ENCODE results near the gene DHX35.

DHX35 gene

GRCh38 chr20:38931984-38932383 is 30.2 kb upstream of the DHX35 start:
- no peak overlapping the region for H3K4me3 ChIP-seq (replicated peaks; ENCODE audit: low read depth, low read length)
- DNase-seq (ENCODE audit: extremely low read depth, low read depth) = no peak
- TF ChIP-seq, protein P1, sequence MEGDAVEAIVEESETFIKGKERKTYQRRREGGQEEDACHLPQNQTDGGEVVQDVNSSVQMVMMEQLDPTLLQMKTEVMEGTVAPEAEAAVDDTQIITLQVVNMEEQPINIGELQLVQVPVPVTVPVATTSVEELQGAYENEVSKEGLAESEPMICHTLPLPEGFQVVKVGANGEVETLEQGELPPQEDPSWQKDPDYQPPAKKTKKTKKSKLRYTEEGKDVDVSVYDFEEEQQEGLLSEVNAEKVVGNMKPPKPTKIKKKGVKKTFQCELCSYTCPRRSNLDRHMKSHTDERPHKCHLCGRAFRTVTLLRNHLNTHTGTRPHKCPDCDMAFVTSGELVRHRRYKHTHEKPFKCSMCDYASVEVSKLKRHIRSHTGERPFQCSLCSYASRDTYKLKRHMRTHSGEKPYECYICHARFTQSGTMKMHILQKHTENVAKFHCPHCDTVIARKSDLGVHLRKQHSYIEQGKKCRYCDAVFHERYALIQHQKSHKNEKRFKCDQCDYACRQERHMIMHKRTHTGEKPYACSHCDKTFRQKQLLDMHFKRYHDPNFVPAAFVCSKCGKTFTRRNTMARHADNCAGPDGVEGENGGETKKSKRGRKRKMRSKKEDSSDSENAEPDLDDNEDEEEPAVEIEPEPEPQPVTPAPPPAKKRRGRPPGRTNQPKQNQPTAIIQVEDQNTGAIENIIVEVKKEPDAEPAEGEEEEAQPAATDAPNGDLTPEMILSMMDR (IDR thresholded peaks at IDR 0.05; ENCODE audit: low read depth, low read length, missing control alignments) = no peak

GRCh38 chr20:38932457-38933120 is 29.6 kb upstream of the DHX35 start:
- no peak overlapping the region for H3K4me3 ChIP-seq (replicated peaks; ENCODE audit: low read depth, low read length)
- no peak for DNase-seq (ENCODE audit: extremely low read depth, low read depth)
- TF ChIP-seq, protein P1 (IDR thresholded peaks at IDR 0.05; ENCODE audit: low read depth, low read length, missing control alignments) = no peak

- no peak for DNase-seq (ENCODE audit: extremely low read depth, low read depth)
- TF ChIP-seq, protein P1 (IDR thresholded peaks at IDR 0.05; ENCODE audit: low read depth, low read length, missing control alignments) = no peak
- no peak overlapping the region for H3K4me3 ChIP-seq (replicated peaks; ENCODE audit: low read depth, low read length)
Observed at GRCh38 chr20:38934530-38934929, 27.6 kb upstream of the DHX35 start.

GRCh38 chr20:38935285-38935684 is 26.9 kb upstream of the DHX35 start:
- no peak overlapping the region for H3K4me3 ChIP-seq (replicated peaks; ENCODE audit: low read depth, low read length)
- no peak for DNase-seq (ENCODE audit: extremely low read depth, low read depth)
- TF ChIP-seq, protein P1 (IDR thresholded peaks at IDR 0.05; ENCODE audit: low read depth, low read length, missing control alignments) = peak; percentile 20

DNA sequence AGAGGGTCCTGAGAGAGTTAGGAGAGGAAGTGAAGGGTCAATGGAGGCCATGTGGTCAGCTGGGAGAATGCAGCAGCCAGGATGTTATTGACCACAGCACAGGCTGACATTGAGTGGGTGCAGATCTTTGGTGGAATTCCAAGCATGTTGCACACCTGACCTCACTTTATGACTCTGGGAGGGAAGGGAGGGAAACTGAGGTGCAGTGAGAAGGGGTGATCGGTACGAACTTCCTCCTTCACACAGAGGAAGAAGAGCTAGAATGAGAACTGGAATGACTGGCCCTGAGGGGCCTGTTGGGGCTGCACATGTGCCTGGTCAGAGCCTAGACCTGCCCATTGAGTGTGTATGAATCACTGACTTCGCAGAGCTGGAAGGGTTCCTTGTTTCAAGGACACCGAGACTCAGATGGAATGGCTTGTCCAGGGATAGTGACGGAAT is 26.2 kb upstream of the DHX35 start:
- no peak for DNase-seq (ENCODE audit: extremely low read depth, low read depth)
- TF ChIP-seq, protein P1 (IDR thresholded peaks at IDR 0.05; ENCODE audit: low read depth, low read length, missing control alignments) = no peak
- H3K4me3 ChIP-seq (replicated peaks; ENCODE audit: low read depth, low read length) = no peak overlapping the region

DNA sequence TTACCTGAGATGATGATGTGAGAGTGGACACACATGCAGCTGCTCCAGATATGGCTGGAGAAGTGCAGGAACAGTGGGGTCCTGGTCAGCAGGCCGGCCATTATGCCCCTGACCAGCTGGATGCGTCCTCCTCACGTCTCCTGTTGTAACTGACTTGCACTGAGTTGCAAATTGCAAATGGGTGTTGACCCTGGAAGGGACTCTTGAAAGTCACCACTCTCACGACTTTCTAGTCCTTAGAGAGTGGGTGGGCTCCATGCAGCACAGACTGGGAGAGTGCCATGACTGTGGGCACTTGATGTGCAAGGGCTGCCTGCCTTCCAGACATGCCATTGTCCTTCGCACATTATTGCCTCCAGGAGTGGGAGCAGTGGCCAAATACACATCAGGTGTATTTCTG is 25.1 kb upstream of the DHX35 start:
- DNase-seq (ENCODE audit: extremely low read depth, low read depth) = no peak
- no peak overlapping the region for H3K4me3 ChIP-seq (replicated peaks; ENCODE audit: low read depth, low read length)
- TF ChIP-seq, protein P1 (IDR thresholded peaks at IDR 0.05; ENCODE audit: low read depth, low read length, missing control alignments) = no peak
